RWPE2 (cell line): ENCODE data around the gene MYOZ3.

ENCODE experiments used
- ATAC-seq: fragments of 200-7000 bp; cut with Tn5 transposase; 3 replicates; pipeline ENCODE4 v1.9.1; 2021; ENCODE audit warnings: low read depth
- DNase-seq: peaks from one replicate; pipeline ENCODE4 v3.0.0-alpha.2; 2020; ENCODE audit warnings: low spot score
- H3K27ac ChIP-seq: fragments of 450-650 bp; 2 replicates; pipeline ENCODE4 v1.5.1; 2017; ENCODE audit warnings: mild to moderate bottlenecking; ENCODE audit not compliant: poor library complexity, severe bottlenecking
- H3K27me3 ChIP-seq: fragments of 250-450 bp; sonication (Bioruptor Pico); 2 replicates; pipeline ENCODE4 v1.5.1; 2021; ENCODE audit warnings: mild to moderate bottlenecking, moderate library complexity; ENCODE audit not compliant: insufficient read depth, poor library complexity, severe bottlenecking
- H3K36me3 ChIP-seq: fragments of 250-450 bp; sonication (Bioruptor Pico); 2 replicates; pipeline ENCODE4 v1.5.1; 2020; ENCODE audit warnings: low read depth, mild to moderate bottlenecking, moderate library complexity
- H3K4me1 ChIP-seq: fragments of 250-450 bp; sonication (Bioruptor Pico); 2 replicates; pipeline ENCODE4 v1.5.1; 2021; ENCODE audit warnings: mild to moderate bottlenecking, moderate library complexity; ENCODE audit not compliant: insufficient read depth, poor library complexity, severe bottlenecking
- H3K4me3 ChIP-seq: fragments of 250-450 bp; sonication (Bioruptor Pico); 2 replicates; pipeline ENCODE4 v1.5.1; 2021; ENCODE audit warnings: mild to moderate bottlenecking, moderate library complexity; ENCODE audit not compliant: severe bottlenecking
- H3K9me3 ChIP-seq: fragments of 250-450 bp; sonication (Bioruptor Pico); 2 replicates; pipeline ENCODE4 v1.5.1; 2021; ENCODE audit warnings: mild to moderate bottlenecking, moderate library complexity; ENCODE audit not compliant: severe bottlenecking
- TF ChIP-seq, protein P1 (sequence below): fragments of 450-650 bp; IDR thresholded peaks from one replicate; pipeline ENCODE4 v1.5.1; 2017; ENCODE audit warnings: mild to moderate bottlenecking, moderate library complexity; ENCODE audit not compliant: poor library complexity, severe bottlenecking

MYOZ3 gene

DNA sequence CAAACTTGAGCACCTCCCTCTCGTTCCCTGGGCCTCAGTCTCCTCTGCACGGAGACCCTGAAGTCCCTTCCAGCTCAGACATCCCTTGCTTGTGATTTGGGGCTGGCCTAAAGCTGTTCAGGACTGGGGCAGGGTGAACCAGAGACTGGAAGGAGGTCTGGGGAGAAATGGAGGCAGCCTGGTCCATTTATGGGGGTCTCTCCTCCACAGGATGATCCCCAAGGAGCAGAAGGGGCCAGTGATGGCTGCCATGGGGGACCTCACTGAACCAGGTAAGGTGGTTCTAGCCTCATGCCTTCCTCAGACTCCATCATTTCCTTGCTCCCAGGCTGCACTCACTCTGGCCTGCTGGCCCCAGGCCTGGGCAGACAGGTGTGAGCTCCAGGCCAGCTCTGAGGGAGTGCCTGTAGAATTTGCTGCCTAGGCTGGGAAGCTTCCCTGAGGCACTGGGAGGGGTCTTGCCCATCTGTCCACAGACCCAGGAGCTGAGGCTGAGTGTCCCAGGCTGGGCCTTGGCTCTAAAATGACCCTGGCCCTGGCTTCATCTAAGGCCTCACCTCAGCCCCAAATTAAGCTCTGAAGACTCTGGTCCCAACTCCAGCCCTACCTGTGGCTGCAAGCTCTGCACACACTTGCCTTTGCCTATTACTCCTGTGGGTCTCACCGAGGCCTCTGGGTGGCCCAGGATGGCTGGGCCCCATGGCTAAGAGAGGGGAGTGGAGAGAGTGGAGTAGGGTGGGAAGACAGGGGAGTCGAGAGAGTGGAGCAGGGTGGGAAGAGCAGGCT, 1.9 kb downstream of the MYOZ3 start:
- Histone ChIP-seq H3K36me3 (no peaks in the 10 kb centered on the region), H3K9me3 (no peaks in the 10 kb centered on the region), H3K4me1 (no peaks in the 10 kb centered on the region), H3K4me3 (no peak overlapping the region), H3K27ac (no peak overlapping the region), H3K27me3 (no peaks in the 10 kb centered on the region)
- ATAC-seq (no peak), DNase-seq (no peak)
- TF ChIP-seq, protein P1, sequence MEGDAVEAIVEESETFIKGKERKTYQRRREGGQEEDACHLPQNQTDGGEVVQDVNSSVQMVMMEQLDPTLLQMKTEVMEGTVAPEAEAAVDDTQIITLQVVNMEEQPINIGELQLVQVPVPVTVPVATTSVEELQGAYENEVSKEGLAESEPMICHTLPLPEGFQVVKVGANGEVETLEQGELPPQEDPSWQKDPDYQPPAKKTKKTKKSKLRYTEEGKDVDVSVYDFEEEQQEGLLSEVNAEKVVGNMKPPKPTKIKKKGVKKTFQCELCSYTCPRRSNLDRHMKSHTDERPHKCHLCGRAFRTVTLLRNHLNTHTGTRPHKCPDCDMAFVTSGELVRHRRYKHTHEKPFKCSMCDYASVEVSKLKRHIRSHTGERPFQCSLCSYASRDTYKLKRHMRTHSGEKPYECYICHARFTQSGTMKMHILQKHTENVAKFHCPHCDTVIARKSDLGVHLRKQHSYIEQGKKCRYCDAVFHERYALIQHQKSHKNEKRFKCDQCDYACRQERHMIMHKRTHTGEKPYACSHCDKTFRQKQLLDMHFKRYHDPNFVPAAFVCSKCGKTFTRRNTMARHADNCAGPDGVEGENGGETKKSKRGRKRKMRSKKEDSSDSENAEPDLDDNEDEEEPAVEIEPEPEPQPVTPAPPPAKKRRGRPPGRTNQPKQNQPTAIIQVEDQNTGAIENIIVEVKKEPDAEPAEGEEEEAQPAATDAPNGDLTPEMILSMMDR: no peak

DNA sequence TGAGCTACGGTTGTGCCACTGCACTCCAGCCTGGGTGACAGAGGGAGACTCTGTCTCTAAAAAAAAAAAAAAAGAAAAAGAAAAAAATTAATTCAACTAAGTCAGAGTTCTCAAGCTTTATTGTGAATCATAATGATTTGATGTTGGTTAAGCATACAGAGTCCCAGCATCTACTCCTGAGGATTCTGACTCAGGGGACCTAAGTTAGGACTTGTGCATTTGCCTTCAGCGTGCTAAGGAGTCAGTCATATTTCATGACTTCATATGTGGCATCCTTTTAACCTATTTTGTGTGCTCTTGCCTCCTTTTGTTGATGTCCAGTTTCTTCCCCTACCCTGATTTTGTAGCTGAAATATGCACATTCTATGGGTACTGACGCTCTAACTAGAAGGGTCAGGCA, 2.9 kb downstream of the MYOZ3 start:
- Histone ChIP-seq H3K9me3 (no peaks in the 10 kb centered on the region), H3K27me3 (no peaks in the 10 kb centered on the region), H3K27ac (no peak overlapping the region), H3K4me1 (no peaks in the 10 kb centered on the region), H3K36me3 (no peaks in the 10 kb centered on the region), H3K4me3 (no peak overlapping the region)
- TF ChIP-seq, protein P1: no peak
- no peak for ATAC-seq
- no peak for DNase-seq

DNA sequence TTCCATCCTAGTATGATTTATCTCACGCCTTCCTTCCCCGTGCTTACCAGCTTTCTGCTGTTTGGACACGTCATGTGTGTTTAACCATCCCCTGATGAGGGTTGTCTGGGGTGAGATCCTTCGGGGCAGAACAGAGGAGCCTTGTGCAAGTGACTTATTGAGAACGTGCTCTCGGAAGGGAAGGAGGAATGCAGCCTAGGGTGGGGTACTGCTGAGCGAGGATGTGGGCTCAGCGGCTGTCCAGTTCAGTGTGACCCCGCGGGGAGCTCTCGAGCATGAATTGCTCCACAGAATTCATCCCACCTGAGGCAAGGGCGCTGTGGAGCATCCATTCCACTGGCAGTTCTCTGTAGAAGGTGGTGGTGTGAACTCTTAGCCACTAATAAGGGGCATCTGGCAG, 4.0 kb downstream of the MYOZ3 start:
- no peak overlapping the region for H3K27ac ChIP-seq
- H3K27me3 ChIP-seq: no peaks in the 10 kb centered on the region
- TF ChIP-seq, protein P1: no peak
- no peaks in the 10 kb centered on the region for H3K36me3 ChIP-seq
- no peak for DNase-seq
- no peak overlapping the region for H3K4me3 ChIP-seq
- ATAC-seq: no peak
- no peaks in the 10 kb centered on the region for H3K4me1 ChIP-seq
- no peaks in the 10 kb centered on the region for H3K9me3 ChIP-seq

DNA sequence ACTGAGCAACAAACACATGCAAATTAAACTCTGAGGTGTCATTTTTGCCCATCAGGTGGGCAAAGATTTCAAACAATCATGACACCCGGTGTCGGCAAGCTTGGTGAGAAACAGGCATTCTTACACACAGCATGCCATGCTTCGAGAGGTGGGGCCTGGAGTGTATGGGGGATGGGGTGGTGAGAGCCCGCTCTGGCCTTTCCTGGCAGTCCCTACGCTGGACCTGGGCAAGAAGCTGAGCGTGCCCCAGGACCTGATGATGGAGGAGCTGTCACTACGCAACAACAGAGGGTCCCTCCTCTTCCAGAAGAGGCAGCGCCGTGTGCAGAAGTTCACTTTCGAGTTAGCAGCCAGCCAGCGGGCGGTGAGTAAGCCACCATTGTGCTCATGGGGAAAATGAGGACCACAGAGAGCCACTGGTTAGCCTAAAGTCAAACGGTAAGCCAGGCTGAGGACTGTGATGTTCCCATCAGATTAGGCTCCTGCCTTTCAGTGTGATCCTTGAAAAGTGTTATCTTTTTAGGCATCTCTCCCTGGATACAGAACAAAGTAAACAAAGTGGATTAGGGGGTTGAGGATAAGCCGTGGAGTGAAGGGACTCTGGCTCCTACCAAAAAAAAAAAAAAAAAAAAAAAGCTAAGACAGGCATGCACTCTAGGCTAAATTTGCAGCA, 9.4 kb downstream of the MYOZ3 start:
- TF ChIP-seq, protein P1: no peak
- H3K4me3 ChIP-seq: no peak overlapping the region
- H3K27ac ChIP-seq: no peak overlapping the region
- DNase-seq: no peak
- no peaks in the 10 kb centered on the region for H3K36me3 ChIP-seq
- no peaks in the 10 kb centered on the region for H3K27me3 ChIP-seq
- H3K4me1 ChIP-seq: peaks cover 9% of the 10 kb centered on the region
- no peak for ATAC-seq
- no peaks in the 10 kb centered on the region for H3K9me3 ChIP-seq

DNA sequence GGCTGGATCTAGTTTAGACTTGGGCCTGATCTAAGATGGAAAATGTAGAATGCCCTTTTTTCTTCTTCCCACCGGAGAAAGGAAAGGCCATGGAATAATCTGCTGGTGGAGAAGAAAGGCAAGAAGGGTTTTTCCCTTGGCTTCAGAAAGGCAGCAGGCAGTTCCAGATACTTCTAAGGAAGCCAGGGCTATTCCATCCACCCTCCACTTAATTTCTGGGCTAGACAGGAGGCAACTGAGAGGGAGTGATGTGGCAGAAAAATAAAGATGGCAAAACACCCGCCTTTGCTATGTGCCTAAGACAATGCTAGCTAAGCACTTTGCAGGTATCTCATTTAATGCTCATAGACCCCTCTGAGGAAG, 9.9 kb downstream of the MYOZ3 start:
- TF ChIP-seq, protein P1: no peak
- ATAC-seq: no peak
- no peak for DNase-seq
- no peaks in the 10 kb centered on the region for H3K27me3 ChIP-seq
- H3K27ac ChIP-seq: no peak overlapping the region
- H3K9me3 ChIP-seq: no peaks in the 10 kb centered on the region
- no peaks in the 10 kb centered on the region for H3K36me3 ChIP-seq
- H3K4me1 ChIP-seq: peaks cover 9% of the 10 kb centered on the region
- no peak overlapping the region for H3K4me3 ChIP-seq
